WTC11 (cell line): ENCODE measurements around the gene NNT. TPM values are rescaled to one million over a fixed set of nuclear protein-coding genes. Genes with fewer than 3 reads are reported as not detected.
"Not testable (repeated sequence)": the region's sequence is repeated elsewhere in the genome, so short reads cannot be mapped to it uniquely, and the experiment has no call there.

Experiments used
- ATAC-seq: fragments of 200-7000 bp; cut with Tn5 transposase; 2 replicates; pipeline ENCODE4 v1.10.0; 2021; ENCODE audit warnings: mild to moderate bottlenecking, moderate library complexity
- CTCF ChIA-PET: fragments of 300-600 bp; sonication (Branson Sonifier 250); formaldehyde crosslinking; loops from one replicate; lab custom pipeline; 2021; ENCODE audit warnings: antibody characterized with exemption; lab: Charles Lee
- POLR2A ChIA-PET: fragments of 350-600 bp; sonication (Branson Sonifier 250); formaldehyde crosslinking; loops from one replicate; lab custom pipeline; 2021; ENCODE audit warnings: antibody characterized with exemption; lab: Charles Lee
- DNase-seq: peaks from one replicate; pipeline ENCODE4 v3.0.0; 2021; ENCODE audit warnings: low spot score
- H3K27ac Mint-ChIP-seq: 2 replicates; pipeline ENCODE4 v1.8.0; 2021; ENCODE audit warnings: mixed read lengths
- H3K27me3 Mint-ChIP-seq: 2 replicates; pipeline ENCODE4 v1.8.0; 2021; ENCODE audit warnings: low read depth, mild to moderate bottlenecking, moderate library complexity, mixed read lengths
- H3K36me3 Mint-ChIP-seq: 2 replicates; pipeline ENCODE4 v1.8.0; 2021; ENCODE audit warnings: mixed read lengths
- H3K4me1 Mint-ChIP-seq: 2 replicates; pipeline ENCODE4 v1.8.0; 2022; ENCODE audit warnings: mixed read lengths
- H3K4me3 Mint-ChIP-seq: 2 replicates; pipeline ENCODE4 v1.8.0; 2021; ENCODE audit warnings: mild to moderate bottlenecking, moderate library complexity, mixed read lengths
- H3K9me3 Mint-ChIP-seq: 2 replicates; pipeline ENCODE4 v1.8.0; 2021; ENCODE audit warnings: mixed read lengths
- AFF4 ChIP-seq: sonication (generic); formaldehyde crosslinking; IDR thresholded peaks from 2 replicates; pipeline ENCODE4 v1.8.1; 2023; ENCODE audit warnings: mild to moderate bottlenecking, missing genetic modification reagents, borderline replicate concordance
- AR ChIP-seq: fragments of 250-450 bp; sonication (Bioruptor Pico); IDR thresholded peaks from 2 replicates; pipeline ENCODE4 v1.9.0; 2021; ENCODE audit warnings: mild to moderate bottlenecking
- ATF2 ChIP-seq: sonication (generic); formaldehyde crosslinking; IDR thresholded peaks from 2 replicates; pipeline ENCODE4 v1.8.1; 2022; ENCODE audit warnings: low read depth, missing genetic modification reagents, borderline replicate concordance
- CDX4 ChIP-seq: fragments of 250-450 bp; sonication (Bioruptor Pico); IDR thresholded peaks from 2 replicates; pipeline ENCODE4 v1.9.0; 2021; ENCODE audit warnings: moderate library complexity, mild to moderate bottlenecking, inconsistent platforms, borderline replicate concordance
- ELF4 ChIP-seq: sonication (generic); formaldehyde crosslinking; IDR thresholded peaks from 2 replicates; pipeline ENCODE4 v1.8.1; 2022; ENCODE audit warnings: low read depth, mild to moderate bottlenecking, moderate library complexity, missing genetic modification reagents
- ETV6 ChIP-seq: sonication (generic); formaldehyde crosslinking; IDR thresholded peaks from 2 replicates; pipeline ENCODE4 v1.8.1; 2022; ENCODE audit warnings: mild to moderate bottlenecking, missing genetic modification reagents
- FOXJ3 ChIP-seq: sonication (generic); formaldehyde crosslinking; IDR thresholded peaks from 2 replicates; pipeline ENCODE4 v1.9.0; 2021; ENCODE audit warnings: missing genetic modification reagents, mild to moderate bottlenecking, borderline replicate concordance
- GRHL2 ChIP-seq: fragments of 250-450 bp; sonication (Bioruptor Pico); IDR thresholded peaks from 2 replicates; pipeline ENCODE4 v1.8.0; 2022; ENCODE audit warnings: mild to moderate bottlenecking, moderate library complexity; ENCODE audit not compliant: insufficient replicate concordance, severe bottlenecking
- MLX ChIP-seq: sonication (generic); formaldehyde crosslinking; IDR thresholded peaks from 2 replicates; pipeline ENCODE4 v1.8.1; 2023; ENCODE audit warnings: mild to moderate bottlenecking, missing genetic modification reagents, moderate library complexity
- MXD4 ChIP-seq: fragments of 250-450 bp; sonication (Bioruptor Pico); IDR thresholded peaks from 2 replicates; pipeline ENCODE4 v1.8.0; 2021; ENCODE audit warnings: mild to moderate bottlenecking, moderate library complexity, borderline replicate concordance
- MYBL2 ChIP-seq: sonication (generic); formaldehyde crosslinking; IDR thresholded peaks from 2 replicates; pipeline ENCODE4 v1.8.1; 2023; ENCODE audit warnings: mild to moderate bottlenecking, moderate library complexity, missing genetic modification reagents
- NFE2L1 ChIP-seq: sonication (generic); formaldehyde crosslinking; IDR thresholded peaks from 2 replicates; pipeline ENCODE4 v1.8.1; 2023; ENCODE audit warnings: missing genetic modification reagents
- PRRX2 ChIP-seq: fragments of 250-450 bp; sonication (Bioruptor Pico); IDR thresholded peaks from 2 replicates; pipeline ENCODE4 v1.8.0; 2021; ENCODE audit warnings: mild to moderate bottlenecking
- SOX15 ChIP-seq: fragments of 250-450 bp; sonication (Bioruptor Pico); IDR thresholded peaks from 2 replicates; pipeline ENCODE4 v1.9.0; 2021; ENCODE audit warnings: mild to moderate bottlenecking
- TEAD1 ChIP-seq: sonication (generic); formaldehyde crosslinking; IDR thresholded peaks from 2 replicates; pipeline ENCODE4 v1.8.0; 2022; ENCODE audit warnings: mild to moderate bottlenecking, missing genetic modification reagents
- ZNF416 ChIP-seq: fragments of 250-450 bp; sonication (Bioruptor Pico); IDR thresholded peaks from 2 replicates; pipeline ENCODE4 v1.9.0; 2021; ENCODE audit warnings: mild to moderate bottlenecking, inconsistent platforms
- ZNF425 ChIP-seq: fragments of 250-450 bp; sonication (Bioruptor Pico); conservative IDR thresholded peaks from 2 replicates; pipeline ENCODE4 v1.9.0; 2021; ENCODE audit warnings: mild to moderate bottlenecking
- ZNF671 ChIP-seq: fragments of 250-450 bp; sonication (Bioruptor Pico); IDR thresholded peaks from 2 replicates; pipeline ENCODE4 v1.8.0; 2021; ENCODE audit warnings: mild to moderate bottlenecking
- total RNA-seq: library from RNA; stranded (reverse); gene quantifications from 3 replicates; pipeline ENCODE4 v1.2.3, GENCODE V29; 2021
- TF ChIP-seq, protein P1 (sequence below): sonication (generic); formaldehyde crosslinking; IDR thresholded peaks from 2 replicates; pipeline ENCODE4 v1.8.0; 2022; ENCODE audit warnings: mild to moderate bottlenecking, missing genetic modification reagents
- TF ChIP-seq, protein P2 (sequence below): sonication (generic); formaldehyde crosslinking; IDR thresholded peaks from 2 replicates; pipeline ENCODE4 v1.8.1; 2023; ENCODE audit warnings: mild to moderate bottlenecking, missing genetic modification reagents

The NNT gene
- total RNA-seq, 1 experiment from 2014 or later: 37.6 TPM

GRCh38 chr5:43694027-43694426 is 91.0 kb downstream of the NNT start:
- ATAC-seq (no peak), DNase-seq (no peak)
- ChIA-PET CTCF (interaction anchor here (0.6 kb wide), 1 partner anchor 150 kb away, joined by 3 read pairs; no protein-coding TSS in a partner anchor), POLR2A (no interaction called here)
- Mint-ChIP-seq H3K9me3 (peaks cover 47% of the 10 kb centered on the region), H3K27me3 (no peaks in the 10 kb centered on the region), H3K4me1 (no peaks in the 10 kb centered on the region), H3K27ac (no peak overlapping the region), H3K4me3 (no peak overlapping the region), H3K36me3 (peaks cover 44% of the 10 kb centered on the region)
- TF ChIP-seq ZNF416: no peak
- no peak for TF ChIP-seq NFE2L1
- no peak for TF ChIP-seq FOXJ3 (CRISPR knock-in tag)
- no peak for TF ChIP-seq MXD4 (CRISPR knock-in tag)
- no peak for TF ChIP-seq ATF2 (CRISPR knock-in tag)
- no peak for TF ChIP-seq SOX15
- TF ChIP-seq CDX4 (CRISPR knock-in tag): no peak
- no peak for TF ChIP-seq GRHL2
- TF ChIP-seq MLX (CRISPR knock-in tag): no peak
- TF ChIP-seq, protein P1, sequence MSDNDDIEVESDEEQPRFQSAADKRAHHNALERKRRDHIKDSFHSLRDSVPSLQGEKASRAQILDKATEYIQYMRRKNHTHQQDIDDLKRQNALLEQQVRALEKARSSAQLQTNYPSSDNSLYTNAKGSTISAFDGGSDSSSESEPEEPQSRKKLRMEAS: no peak
- TF ChIP-seq MYBL2 (CRISPR knock-in tag): no peak
- TF ChIP-seq ETV6 (CRISPR knock-in tag): no peak
- no peak for TF ChIP-seq ELF4 (CRISPR knock-in tag)
- no peak for TF ChIP-seq AFF4 (CRISPR knock-in tag)

DNA sequence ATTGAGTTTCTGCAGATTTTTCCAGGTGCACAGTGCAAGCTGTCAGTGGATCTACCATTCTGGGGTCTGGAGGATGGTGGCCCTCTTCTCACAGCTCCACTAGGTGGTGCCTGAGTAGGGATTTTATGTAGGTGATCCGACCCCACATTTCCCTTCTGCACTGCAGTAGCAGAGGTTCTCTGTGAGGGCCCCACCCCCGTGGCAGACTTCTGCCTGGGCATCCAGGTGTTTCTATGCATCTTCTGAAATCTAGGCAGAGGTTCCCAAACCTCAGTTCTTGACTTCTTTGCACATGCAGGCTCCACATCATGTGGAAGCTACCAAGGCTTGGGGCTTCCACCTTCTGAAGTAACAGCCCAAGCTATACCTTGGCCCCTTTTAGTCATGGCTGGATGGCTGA is 93.5 kb downstream of the NNT start:
- H3K4me1 Mint-ChIP-seq, H3K27ac Mint-ChIP-seq, H3K27me3 Mint-ChIP-seq, ATAC-seq, DNase-seq, POLR2A ChIA-PET, H3K4me3 Mint-ChIP-seq: not testable (repeated sequence)
- Mint-ChIP-seq H3K36me3 (peaks cover 36% of the 10 kb centered on the region), H3K9me3 (peaks cover 40% of the 10 kb centered on the region)
- CTCF ChIA-PET: interaction anchor here (1.1 kb wide), 1 partner anchor 636 kb away, joined by 3 read pairs; no protein-coding TSS in a partner anchor

- no peak overlapping the region for H3K27ac Mint-ChIP-seq
- ChIA-PET CTCF (interaction anchor here (1.4 kb wide), 1 partner anchor 68 kb away, joined by 4 read pairs; no protein-coding TSS in a partner anchor), POLR2A (no interaction called here)
- H3K4me1 Mint-ChIP-seq: no peaks in the 10 kb centered on the region
- H3K9me3 Mint-ChIP-seq: peaks cover 29% of the 10 kb centered on the region
- DNase-seq (no peak), ATAC-seq (no peak)
- peaks cover 27% of the 10 kb centered on the region for H3K36me3 Mint-ChIP-seq
- no peaks in the 10 kb centered on the region for H3K27me3 Mint-ChIP-seq
- H3K4me3 Mint-ChIP-seq: no peak overlapping the region
- no peak for TF ChIP-seq AR (CRISPR knock-in tag)
- no peak for TF ChIP-seq ZNF671 (CRISPR knock-in tag)
- no peak for TF ChIP-seq MYBL2 (CRISPR knock-in tag)
- TF ChIP-seq ZNF425 (CRISPR knock-in tag): no peak
- TF ChIP-seq PRRX2 (CRISPR knock-in tag): no peak
- TF ChIP-seq, protein P2, sequence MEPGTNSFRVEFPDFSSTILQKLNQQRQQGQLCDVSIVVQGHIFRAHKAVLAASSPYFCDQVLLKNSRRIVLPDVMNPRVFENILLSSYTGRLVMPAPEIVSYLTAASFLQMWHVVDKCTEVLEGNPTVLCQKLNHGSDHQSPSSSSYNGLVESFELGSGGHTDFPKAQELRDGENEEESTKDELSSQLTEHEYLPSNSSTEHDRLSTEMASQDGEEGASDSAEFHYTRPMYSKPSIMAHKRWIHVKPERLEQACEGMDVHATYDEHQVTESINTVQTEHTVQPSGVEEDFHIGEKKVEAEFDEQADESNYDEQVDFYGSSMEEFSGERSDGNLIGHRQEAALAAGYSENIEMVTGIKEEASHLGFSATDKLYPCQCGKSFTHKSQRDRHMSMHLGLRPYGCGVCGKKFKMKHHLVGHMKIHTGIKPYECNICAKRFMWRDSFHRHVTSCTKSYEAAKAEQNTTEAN (CRISPR knock-in tag): no peak
- TF ChIP-seq TEAD1 (CRISPR knock-in tag): no peak
Measured at GRCh38 chr5:43699910-43700309, 96.9 kb downstream of the NNT start.
